GM19240 (cell line): Measurements from ENCODE around the gene UBL7.

Experiments used
- DNase-seq: peaks from one replicate; pipeline ENCODE4 v3.0.0; 2011; ENCODE audit warnings: low spot score; ENCODE audit not compliant: insufficient read length

UBL7 gene

DNA sequence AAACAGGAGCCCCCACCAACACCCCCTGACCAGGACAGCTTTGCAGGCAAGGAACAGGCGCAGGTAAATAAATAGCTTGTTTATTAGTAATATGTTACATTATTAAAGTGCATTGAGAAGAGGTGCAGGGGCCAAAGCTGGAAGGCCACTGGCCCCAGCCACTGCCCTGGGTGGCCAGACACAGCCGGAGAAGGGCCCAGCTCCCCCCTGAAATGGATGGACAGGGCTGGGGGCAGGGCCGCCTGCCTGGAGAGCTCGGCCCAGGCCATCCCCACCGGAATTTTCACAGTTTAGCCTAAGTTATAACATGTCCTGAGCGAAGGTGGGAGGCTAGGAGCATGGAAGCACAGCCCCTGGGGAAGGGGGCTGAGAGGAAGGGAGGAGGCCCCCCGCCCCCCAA, 51.7 kb downstream of the UBL7 start:
- DNase-seq = no peak

DNA sequence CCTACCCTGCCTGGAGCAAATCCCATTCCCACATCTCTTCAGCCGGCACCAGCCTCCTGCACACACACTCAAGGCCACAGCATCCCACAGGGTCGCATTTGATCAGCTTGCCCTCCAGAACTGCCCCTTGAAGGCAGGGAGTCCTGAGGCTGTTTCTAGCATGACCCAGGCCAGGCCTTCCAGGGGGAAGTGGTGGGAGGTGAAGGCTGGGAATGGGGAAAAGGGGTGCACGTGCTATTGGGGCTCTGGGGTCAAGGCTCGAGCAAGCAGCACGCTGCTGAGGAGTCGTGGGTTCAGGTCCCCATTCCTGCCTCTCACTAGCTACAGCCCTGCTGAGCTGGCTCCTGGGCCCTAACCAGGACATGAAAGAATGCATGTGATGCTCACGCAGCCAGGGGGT, 52.1 kb downstream of the UBL7 start:
- no peak for DNase-seq

DNA sequence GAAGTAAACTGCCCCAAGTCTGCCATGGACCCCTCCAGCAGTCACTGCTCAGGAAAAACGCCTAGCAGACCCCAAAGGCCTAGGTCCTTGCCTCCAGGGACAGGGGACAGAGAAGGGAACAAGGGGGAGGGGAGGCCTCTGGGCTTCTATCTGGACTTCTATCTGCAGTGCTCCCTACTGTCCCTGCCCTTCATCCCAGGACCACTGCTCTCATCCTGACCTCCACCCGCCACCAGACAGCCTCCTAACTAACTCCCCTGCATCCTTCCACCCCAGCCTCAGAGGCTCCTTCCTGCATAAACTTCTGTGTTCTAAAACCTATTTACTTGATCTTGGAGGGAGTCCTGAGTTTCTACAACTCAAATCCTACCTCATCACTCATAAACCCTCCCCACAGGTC, 52.6 kb downstream of the UBL7 start:
- no peak for DNase-seq

DNA sequence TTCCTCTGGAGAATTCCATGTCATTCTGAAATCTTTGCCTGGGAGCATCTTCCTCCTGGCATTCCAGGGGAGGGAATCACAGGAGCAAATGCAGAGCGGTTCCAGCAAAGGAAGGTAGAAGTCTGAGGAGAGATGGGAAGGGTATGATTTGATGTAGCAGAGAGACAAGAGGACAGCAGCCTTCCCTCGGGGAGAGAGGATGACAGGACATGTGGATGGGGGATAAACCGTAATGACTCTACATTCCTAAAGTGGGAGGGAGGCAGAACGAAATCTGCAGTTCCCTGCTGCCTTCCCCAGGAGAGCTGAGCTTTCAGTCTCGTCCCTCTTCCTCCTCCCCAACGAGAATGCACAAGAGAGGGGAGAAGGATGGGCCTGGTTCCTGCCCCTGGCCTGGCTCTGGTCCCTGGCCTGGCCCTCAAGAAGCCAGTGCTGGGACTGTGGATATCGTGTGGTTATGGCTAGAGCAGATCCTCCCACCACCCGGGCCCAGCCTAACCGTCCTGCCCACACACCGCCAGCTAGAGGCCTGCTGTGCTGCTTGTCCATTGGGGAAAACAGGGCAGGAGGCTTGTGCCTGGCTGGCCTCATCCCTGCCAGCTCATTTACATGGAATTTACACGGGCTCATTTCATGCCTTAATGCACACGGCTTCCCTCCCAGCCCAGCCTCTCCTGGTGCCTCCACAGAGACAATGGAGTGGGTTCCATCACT, 53.8 kb downstream of the UBL7 start:
- DNase-seq = no peak

DNA sequence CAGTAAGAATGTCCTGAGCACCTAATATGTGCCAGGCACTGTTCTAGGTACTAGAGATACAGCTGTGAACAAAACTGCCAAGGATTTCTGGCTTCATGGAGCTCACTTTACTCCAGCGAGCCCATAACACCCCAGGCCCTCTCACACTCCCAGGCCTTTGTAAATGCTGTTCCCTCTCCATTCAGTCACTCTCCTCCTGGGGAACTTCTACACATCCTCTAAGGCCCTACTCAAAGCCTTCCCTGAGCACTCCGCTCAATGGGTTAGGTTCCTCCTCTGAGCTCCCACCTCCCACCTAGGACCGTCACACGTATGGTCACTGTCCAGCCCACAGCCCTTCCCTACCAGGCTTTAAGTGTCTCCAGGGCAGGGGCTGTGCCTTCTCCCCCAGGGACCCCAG, 54.4 kb downstream of the UBL7 start:
- DNase-seq = no peak

DNA sequence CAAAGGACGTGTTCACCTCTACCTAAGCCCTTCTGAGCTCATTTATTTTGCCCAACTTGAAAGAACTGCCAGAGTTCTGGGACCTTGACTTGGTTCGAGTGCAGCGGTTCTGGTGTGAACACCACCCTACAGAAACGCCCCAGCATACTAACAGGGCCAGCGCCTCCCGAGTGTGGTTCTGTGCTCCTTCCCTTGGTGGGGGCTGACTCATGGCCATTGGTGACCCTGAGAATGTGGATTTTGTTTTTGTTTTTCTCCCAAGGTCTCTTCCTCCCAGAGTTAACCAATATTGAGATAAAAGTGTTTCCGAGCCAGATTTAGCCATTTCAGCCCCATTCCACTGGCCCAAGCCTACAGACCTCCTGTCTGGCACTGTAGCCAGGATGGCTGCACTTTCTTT, 55.1 kb downstream of the UBL7 start:
- DNase-seq = no peak

DNA sequence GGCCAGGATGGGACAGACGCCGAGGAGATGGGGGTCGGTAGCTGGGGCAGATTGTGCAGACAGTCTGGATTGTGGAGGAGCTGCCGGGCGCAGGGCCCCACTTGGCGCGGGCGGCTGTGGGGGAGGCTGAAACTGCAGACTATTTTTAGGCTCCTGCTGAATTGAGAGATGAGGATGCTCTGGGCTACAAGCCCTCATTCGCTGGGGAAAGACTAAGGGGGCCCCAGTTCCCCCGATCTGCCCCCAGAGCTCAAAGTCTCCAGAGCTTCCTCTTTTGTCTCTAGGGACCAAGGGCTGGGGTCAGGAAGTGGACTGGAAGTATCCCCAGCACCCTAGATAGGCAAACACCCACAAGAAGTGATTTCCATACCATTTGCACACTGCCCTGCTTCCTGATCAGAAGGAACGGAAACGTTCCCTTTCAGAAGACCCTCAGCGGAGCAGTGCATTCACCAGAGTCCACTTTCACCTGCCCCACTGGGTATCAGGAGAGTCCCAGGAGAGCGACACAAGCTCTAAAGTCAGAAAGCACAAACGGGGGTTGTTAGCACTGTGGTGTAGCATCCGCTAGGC, 56.9 kb downstream of the UBL7 start:
- peak; percentile 85 for DNase-seq

DNA sequence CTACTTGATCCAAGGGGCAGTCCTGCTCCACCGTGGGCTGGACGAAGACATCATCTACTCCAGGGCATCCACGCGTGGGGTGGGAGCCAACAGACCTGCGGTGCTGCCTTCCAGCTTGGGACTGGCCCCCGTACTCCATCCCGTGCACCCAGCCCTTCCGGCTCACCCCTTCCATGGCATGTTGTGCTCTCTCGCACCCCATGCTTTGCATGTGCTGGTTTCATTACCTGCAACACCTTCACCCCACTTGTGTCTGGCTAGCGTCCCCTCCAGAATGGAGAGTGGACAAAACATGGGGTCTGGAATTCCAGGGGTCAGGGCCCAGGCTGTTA, 57.4 kb downstream of the UBL7 start:
- no peak for DNase-seq

DNA sequence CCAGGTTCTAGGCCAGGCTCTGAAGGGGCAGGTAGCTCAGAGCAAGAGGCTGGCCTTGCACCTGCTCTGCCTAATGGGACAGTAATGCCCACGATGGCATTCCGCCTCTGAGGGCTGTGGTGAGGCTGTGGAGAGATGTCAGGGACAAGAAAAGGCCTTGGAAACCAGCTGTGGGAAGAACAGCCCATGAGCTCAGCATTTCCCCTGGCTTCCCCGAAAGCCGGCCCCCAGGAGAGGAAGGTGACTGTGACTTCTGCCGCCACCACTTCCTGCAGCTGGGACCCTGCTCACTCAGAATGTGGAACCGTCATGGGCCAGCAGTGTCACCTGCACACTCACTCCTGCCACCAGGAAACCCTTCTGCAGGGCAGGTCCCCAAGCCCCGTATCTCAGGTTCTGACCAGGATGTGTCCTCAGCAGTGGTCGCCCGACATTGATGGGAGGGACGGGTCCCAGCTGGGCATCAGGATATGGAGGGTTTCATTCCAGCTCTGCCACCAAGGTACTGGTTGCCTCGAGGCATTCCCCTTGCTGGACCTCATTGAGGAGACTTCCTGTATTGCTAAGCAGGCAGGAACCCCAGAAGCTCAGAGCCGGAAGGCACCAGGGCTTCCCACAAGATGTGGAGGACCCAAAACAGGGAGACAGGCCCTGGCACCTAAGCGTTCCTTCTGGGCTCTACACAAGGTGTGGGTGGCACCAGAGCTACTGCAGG, 57.9 kb downstream of the UBL7 start:
- peak; percentile 76 for DNase-seq

DNA sequence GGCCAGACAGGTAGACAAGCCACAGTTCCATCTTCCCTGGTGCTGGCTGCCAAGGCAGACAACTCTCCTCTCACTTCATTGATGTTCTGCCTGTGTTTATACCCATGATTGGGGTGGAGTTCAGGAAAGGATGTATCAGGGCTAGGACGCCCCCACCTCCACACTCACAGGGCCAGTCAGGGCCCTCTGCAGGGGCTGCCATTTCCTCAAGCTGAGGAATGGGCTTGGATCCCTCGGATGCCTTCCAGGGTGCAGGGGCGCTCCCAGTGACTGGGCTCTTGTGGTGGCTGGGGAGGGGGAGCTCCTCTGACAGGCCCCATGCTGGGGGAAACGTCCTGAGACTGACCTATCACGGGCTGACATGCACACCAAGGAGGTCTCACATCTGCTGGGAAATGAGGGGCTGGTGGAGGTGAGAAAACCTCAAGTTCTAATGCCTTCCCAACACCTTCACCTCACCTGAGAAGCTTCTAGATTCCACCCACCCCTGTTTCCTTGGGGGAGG, 58.6 kb downstream of the UBL7 start:
- no peak for DNase-seq

DNA sequence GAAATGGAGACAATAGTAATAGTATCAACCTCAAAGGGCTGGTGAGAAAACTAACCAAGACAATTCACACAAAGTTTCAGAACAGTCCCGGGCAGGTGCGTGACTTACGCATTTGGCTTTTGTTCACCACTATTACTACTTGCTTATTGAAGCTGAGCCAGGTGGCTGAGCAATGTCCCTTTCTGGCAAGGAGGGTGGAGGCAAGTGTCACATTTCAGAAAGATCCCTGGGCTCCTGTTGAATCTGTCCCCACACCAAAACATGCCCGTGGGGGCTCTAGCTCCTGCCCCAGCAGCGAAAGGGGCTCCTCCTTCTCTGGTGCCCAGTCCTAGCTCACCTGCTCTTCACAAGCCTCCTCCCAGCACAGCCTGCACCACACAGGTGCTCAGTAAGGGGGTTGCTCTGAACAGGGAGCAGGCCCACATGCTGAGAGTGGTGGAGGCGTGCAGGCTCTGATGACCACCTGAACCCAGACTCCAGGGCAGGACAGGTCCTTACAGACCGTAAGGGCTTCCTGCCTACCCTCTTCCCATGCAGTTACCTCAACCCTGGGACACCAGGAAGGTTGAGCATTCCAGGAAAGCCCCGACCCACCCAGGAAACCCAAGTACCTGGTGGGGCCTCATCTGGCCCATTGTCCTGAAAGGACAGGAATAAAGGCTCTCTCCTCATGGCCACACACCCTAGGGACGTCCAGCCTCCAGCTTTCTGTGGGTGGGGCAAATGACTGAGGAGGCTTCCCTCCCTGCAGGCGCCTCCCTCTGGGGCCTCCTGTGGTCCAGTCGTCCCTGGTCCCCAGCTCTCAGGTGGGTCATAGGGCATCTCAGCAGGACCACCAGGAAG, 59.8 kb downstream of the UBL7 start:
- no peak for DNase-seq

DNA sequence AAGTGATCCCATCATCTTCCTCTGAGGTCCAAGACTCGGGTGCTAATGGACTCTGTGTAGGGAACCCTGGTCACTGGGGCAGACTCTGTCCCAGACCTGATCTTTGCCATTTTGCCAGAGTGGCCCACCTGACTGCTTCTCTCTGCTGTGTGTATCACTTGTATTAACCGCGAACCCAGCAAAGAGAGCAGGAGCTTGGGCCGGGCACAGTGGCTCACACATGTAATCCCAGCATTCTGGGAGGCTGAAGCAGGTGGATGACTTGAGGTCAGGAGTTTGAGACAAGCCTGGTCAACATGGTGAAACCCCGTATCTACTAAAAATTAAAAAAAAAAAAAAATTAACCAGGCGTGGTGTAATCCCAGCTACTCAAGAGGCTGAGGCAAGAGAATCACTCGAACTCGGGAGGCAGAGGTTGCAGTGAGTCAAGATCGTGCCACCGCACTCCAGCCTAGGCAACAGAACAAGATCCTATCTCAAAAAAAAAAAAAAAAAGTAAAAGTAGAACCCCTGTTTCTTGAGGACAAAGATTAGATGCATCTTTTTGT, 60.6 kb downstream of the UBL7 start:
- no peak for DNase-seq

DNA sequence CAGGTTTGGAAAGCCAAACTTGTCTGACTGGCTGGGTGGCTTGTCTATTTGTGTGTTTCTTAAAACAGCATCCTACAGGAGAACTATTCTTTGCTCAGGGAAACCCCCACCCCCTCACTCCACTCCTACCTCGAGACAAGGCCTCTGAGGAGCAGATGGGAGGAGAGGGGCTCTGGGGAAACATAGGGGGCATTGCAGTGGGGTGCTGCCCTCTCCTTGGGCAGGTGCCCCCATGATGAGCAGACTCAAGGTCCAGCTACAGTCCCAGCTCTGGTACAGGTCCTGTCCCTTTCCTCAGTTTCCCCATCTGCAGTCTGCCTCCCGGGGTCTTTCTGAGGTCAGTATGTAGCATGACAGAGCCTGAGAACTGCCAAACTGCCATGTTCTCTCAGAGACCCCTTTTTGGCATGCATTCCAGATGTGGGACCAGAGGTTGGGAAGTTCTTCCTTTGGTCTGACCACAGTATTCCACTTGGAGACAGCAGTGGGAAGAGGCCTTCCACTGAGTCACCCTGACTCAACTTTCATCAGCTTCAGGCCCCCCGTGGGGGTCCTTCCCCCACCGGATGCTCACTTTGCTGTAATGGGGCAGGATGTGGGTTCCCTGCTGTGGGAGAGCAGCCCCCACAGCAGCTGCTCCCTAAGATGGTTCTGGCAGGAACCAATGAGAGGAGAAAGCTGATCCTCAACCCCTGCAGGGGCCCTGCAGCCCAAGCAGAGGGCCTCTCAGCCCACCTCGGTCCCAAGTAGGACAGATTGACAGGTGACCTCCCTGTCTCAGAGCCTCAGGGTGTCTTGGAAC, 61.2 kb downstream of the UBL7 start:
- DNase-seq = no peak

DNA sequence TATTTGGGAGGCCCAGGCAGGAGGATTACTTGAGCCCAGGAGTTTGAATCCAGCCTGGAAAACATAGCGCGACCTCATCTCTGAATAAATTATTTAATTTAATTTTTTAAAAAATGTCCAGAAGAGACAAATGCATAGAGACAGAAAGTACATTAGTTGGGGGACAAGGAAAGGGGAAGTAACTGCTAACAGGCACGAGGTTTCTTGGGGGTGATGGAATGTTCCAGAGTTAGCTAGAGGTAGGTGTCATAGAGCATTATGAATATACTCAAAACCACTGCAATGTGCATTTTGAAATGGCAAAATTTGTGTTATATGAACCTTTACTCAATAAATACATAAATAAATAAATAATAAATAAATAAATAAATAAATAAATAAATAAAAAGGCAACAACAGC, 61.9 kb downstream of the UBL7 start:
- no peak for DNase-seq

DNA sequence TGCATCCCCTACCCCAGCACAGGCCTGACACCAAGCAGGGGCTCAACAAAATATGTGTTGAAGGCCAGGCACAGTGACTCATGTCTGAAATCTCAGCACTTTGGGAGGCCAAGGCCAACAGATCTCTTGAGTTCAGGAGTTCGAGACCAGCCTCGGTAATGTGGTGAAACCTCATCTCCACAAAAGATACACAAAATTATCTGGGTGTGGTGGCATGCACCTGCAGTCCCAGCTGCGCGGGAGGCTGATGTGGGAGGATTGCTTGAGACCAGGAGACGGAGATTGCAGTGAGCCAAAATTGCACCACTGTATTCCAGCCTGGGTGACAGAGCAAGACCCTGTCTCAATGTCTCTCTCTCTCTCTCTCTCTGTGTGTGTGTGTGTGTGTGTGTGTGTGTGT, 62.8 kb downstream of the UBL7 start:
- no peak for DNase-seq

DNA sequence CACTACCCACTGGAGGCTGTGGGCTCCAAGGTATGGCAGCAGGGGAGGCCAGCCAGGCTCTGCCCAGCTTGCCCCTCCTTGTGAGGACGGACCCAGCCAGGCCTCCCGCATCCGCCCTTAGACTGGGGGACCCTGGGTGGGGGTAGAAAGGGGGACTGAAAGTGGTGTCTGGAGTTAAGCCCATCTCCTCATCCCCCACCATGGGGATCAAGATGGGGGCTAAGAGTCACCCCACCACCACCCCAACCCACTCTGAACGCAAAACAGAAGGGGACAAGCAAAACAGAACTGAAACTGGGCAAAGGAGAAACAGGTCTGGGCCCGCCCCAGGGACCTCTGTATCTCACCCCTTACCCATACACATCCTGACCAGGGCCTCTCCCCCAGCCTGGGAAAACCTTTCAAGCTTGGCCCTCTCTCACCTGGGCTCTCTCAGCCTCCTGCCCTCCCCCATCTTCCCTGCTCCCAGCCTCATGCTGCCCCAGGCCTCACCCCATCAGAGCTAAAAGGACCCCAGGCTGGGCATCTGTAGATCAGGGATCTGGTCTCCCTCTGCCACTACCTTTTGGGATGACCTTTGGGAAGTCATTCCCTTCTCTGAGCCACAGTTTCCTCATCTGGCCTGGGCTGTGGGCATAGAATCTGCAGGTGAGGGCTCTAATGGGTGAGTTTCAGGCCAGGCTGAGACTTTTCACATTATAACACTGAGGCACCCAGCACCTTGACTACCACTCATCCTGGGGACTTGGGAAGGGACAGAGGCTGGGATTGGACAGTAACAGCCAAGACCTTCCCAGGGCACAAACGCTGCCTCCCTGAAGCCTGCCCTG, 63.5 kb downstream of the UBL7 start:
- no peak for DNase-seq

DNA sequence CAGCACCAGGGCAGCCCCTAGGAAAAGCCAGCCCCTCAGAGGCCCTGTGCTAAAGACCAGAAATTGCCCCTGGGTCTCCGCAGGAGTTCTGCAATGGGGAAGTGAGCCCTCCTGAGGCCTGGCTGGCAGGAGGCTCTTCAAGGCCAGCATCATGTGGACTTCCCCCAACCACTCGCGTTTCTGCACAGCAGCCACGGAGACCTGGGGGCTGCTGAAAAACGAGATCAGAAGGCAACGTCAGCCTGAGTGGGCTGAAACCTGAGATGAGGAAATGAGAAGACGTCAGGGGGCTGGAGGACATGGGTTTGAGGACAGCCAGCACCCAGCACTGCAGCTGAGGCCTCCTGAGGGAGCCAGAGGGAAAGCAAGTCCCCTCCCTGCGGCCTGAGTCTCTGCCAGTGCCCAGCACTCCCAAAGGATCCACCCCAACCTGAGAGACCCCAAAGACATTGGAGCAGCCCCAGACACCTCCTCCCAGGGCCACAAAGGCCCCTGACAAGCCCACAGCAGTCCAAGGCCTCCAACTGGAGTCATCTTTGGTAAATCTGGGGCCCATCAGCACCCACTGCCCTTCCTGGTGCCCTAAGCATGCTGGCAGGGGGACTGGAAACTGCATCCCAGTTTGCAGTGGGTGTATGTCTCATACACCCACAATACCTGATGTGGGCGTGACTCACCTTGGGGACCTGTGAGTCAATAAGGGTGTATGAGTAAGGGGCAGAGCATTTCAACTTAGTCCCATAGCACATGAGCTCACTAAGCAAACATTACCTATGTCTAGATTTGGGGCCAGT, 64.3 kb downstream of the UBL7 start:
- peak; percentile 52 for DNase-seq

DNA sequence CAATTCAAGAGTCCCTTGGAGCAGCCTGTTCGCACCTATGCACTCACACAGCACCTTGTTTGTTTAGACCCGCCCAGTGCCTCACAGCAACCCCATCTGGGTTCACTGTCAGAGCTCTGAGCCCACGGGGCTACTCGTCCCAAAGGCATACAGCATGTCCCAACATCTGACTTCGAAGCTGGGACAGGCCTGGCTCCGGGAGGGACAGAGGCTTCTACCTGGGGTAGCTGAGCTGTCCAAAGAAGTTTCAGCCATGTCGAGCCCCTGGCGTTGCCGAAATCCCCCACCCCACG, 64.9 kb downstream of the UBL7 start:
- no peak for DNase-seq
